ENCODE measurements around the gene MDFI.

MDFI gene

GRCh38 chr6:41674231-41675000, 36.1 kb downstream of the MDFI start:
- no peak for DNase-seq

DNA sequence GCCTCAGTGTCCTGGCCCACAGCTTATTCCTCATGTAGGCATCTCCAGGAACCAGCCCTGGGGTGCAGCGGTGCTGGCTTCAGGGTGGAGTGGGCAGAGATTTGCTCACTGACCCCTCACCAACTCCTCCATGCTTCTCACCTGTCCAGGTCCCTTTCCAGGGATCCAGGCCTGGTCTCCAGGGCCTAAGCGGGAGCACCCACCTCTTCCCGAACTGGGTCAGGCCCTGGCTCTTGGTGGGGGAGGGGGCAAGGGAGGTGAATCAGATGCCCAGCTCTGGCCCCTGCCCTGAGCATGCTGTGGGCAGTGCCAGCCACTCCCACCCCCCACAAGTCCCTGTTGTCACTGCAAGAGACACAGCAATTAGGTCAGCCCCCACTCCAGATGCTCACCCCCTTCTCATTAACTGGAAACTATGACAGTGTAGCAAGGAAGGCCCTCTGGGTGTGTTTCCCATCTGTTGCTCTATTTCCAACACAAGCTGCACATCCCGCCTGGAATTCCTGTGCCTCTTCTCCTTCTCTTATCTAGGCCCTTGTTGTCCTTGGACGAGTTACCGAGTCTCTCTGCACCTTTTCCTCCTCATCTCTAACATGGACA, 37.0 kb downstream of the MDFI start:
- no peak for DNase-seq

- no peak for DNase-seq
These were observed 37.7 kb downstream of the MDFI start for GRCh38 chr6:41675992-41676391.

DNA sequence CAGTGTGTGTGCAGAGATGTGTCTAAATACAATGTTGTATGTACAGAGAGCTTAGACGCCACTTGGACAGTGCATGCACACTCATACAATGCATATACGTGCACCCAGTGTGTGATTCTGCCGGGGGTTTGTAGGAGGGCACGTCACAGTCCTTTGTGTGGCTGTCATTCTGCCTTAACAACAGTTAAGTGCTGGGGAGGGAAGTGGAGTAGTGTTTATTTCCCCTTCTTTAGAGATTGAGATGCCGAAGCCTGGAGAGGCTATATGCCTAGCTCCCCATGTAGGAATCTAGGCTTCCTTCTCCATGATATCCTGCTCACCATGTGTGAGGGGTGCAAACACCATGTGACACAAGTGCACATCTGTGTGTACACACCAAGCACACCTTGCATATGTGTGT, 38.2 kb downstream of the MDFI start:
- DNase-seq = no peak

DNA sequence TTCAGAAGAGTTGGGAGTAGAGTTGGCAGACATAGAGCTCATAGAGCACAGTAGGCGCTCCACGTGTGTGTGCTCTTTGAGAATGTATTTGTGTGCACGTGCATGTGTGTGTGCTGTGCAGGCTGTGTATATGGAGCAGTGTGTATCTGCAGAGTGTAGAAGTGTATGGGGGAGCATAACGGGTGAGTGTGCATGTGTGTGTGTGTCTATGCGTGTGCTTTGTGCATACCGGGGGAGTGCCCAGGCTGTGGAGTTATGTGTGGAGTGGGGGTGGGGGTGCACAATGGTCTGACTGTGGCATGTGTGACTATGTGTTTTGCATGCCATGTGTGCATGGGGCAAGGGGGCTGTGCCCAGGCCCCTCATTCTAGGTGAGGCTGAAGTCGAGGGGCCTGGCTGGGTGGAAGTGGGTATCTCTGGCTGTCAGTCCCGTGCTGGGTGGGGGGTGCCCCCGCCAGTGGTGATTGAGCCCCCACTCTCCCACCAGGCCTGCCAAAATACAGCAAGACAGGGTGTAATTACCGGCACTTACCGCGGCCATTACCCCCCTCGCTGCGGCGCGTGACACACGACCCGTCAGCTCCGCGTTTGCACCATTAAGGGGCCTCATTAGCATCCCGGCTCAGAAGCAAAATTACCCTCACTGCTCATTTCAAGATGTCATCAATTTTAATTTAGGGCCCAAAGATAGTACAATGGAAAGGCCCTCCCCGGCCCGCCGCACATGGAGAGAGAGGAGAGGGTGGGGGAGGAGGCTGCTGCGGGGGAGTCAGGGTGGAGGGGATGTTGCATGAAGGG, 39.1 kb downstream of the MDFI start:
- DNase-seq = no peak

- no peak for DNase-seq
These were observed 40.3 kb downstream of the MDFI start for GRCh38 chr6:41678511-41679084.

DNA sequence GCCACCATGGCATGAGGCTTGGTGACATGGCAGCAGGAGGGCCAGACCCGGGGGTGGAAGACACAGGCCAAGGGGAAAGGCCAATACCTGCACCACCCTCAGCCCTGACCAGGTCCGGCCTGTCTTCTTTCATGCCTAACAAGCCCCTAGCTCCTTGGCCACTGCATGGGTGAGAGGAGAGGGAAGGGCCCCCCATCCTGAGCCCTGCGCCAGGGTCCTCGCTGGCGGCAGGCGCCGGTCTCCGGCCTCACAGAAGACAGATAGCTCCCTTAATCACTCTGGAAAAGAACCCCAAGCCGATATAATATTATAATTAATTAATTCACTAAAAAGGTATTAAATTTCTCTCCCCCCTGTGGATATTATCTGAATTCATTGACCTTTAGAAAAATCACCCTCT, 41.4 kb downstream of the MDFI start:
- no peak for DNase-seq

DNA sequence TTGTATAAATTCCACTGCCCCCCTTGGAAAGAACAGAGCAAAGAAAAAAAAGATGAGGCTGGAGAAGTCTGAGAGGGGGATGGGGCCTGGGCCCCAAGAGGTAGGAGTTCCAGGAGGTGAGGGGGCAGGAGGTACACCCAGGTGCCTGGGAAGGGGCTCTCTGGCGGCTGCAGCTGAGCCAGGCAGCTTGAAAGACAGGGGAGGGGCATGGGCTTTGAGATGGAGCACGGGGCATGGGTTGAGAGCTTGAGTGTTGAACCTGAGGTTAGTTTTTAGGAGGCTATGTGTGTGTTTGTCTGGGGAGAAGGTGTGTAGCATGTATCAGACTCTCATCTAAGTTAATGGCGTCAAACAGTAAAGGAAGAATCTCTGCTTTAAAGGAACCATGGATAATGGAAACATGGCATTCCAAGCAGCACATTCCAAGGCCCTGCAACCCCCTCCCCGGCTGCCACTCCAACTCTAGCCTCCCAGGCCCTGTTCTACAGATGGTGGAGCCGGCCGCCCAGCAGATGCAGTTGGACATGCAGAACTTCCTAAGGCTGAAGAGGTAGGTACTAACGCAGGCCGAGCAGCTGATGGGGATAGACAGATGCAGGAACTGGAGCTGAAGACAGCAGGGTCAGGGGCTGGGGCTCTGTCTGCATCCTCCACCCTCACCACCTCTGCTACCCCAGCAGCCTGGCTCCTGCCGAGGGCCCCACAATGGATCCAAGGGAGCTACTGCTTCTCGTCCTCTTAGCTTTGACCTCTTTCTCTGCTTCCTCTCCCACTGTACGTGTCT, 42.1 kb downstream of the MDFI start:
- DNase-seq = no peak

- peak; percentile 77 to 83 for DNase-seq
These were observed 43.8 kb downstream of the MDFI start for GRCh38 chr6:41682056-41682477.

DNA sequence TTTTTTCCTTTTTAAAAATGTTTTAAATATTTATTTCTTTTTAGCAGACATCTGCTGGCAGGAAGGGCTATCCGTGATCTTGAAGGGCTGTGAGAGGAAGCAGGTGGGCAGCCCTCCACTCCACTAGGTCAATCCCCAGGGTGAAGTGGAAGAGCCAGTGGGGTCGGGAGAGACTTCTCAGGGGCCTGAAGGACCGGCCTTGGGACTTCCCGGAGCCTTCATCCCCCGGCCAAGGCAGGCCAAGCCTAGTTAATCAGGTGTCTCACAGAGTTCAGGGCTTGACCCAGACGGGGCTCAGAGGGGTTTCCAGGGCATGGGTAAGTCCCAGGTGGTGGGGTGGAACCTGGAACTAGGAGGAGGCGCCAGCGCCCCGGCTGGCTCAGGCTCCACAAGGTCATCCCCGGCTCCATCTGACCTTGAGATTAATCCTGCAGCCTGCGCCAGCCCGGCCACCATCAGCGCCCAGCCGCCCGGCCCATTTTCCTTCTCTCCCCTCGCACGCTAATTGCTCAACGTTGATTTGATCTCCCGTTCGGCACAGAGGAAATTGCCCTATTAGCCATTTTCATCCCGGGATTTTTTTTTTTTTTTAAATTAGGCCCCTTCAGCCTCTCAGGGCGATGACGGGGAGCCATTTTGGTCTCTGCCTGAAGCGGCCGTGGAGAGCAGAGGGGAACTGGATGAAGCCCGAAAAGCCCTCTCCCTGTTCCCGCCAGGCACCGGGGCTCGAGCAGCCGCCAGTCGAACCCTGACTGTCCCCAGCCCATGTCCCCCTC, 44.4 kb downstream of the MDFI start:
- DNase-seq = no peak

GRCh38 chr6:41683273-41683522, 44.9 kb downstream of the MDFI start:
- no peak for DNase-seq

GRCh38 chr6:41683523-41684310, 45.4 kb downstream of the MDFI start:
- DNase-seq = peak in 1 of 2 experiments; percentile 51

GRCh38 chr6:41684311-41685180, 46.3 kb downstream of the MDFI start:
- no peak for DNase-seq

- DNase-seq = no peak
These were observed 47.5 kb downstream of the MDFI start for GRCh38 chr6:41685641-41686380.

DNA sequence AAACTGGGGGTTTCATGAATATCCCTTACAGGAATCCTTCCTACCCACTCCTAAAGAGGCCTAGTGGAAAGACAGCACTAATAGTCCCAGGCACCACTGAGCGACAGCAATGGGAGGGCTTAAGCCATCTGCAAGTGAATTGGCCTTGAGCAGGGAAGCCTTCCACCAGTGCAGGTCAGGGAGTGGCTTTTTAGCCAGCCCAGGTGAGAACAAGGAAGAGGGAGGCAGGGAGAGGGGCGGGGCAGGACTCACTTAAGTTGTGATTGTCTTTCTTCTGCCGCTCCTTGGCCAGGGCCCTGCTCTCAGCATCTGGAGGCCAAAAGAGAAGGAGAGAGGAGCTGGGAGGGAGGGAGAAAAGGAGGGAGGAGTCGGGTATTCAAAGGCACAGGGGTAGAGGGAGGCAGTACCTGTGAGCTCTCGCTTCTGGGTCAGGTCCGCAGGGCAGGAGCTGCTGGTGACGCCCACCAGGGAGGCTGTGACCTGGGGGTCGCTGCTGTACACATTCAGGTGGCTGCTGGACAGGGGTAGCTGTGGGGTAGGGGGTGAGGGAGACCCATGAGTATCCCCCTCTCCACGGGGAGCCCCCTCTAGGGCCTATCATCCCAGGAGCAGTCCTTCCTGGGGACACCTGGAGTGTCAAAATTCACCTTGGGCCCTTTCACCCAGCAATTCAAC, 49.4 kb downstream of the MDFI start:
- no peak for DNase-seq

DNA sequence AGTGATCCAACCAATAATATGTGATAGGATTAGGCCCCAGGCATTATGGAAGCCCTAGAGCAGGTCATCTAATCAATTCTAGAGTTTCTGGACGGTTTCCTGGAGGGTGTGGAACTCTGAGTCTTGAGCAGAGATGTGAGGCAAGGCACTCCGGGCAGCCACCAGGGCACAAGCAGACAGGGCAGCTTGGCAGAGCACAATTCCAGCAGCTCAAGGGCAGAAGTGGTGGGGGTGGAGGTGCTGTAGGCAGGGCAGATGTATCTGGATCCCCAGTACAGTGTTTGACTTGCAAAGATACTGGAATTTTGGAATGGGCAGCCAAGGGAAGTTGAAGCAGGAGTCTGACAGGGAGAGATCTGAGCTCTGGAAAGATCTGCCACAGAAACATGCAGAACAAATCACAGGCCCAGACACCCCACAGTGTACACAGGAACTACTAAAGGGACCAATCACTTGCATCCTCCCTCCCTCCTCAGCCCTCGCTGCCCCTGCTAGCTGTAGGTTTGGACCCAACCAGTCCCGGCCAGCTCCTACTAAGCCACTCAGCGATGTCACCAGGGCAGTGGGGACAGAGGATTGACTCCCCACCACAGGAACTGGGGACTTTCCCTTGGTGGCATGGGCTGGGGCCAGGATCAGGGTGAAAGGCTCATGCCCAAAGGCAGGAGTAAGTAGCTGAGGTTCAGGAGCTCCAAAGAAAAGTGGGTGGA, 50.1 kb downstream of the MDFI start:
- no peak for DNase-seq

- DNase-seq = no peak
These were observed 51.1 kb downstream of the MDFI start for GRCh38 chr6:41689171-41690008.
